Stomach (tissue), 9 donors: ENCODE measurements around the gene USP13. TPM values are rescaled to one million over a fixed set of nuclear protein-coding genes. Genes with fewer than 3 reads are reported as not detected.

ENCODE experiments used
- DNase-seq, 2 donors: peaks; one replicate each; pipeline versions ENCODE4 v3.0.0 to v3.0.0-alpha.2; 2013 to 2019
- H3K27ac ChIP-seq, 5 donors: fragments of 200-600 bp in 4 of 5; sonication (generic) in 4 of 5; one replicate each; pipeline ENCODE4 v1.5.1; 2013 to 2019; ENCODE audit warnings: mild to moderate bottlenecking in 1 of 5, moderate library complexity in 1 of 5
- H3K27me3 ChIP-seq, 3 donors: fragments of 200-600 bp; sonication (generic); one replicate each; pipeline ENCODE4 v1.5.1; 2017 to 2019; ENCODE audit warnings: mixed run types in 1 of 3
- H3K36me3 ChIP-seq, 4 donors: fragments of 200-600 bp; sonication (generic); 1 replicate in 3 of 4; 2 replicates in 1 of 4; pipeline ENCODE4 v1.5.1; 2016 to 2019
- H3K4me1 ChIP-seq, 4 donors: fragments of 200-600 bp; sonication (generic); one replicate each; pipeline ENCODE4 v1.5.1; 2016 to 2019
- H3K4me3 ChIP-seq, 4 donors: fragments of 200-600 bp; sonication (generic) in 3 of 4; one replicate each; pipeline ENCODE4 v1.5.1; 2016 to 2019; ENCODE audit warnings: mild to moderate bottlenecking in 1 of 4
- H3K9me3 ChIP-seq, 4 donors: fragments of 200-600 bp; sonication (generic); one replicate each; pipeline ENCODE4 v1.5.1; 2016 to 2019
- EP300 ChIP-seq: sonication (generic); formaldehyde crosslinking; IDR thresholded peaks from one replicate; pipeline ENCODE4 v1.6.1; 2017; ENCODE audit warnings: antibody characterized with exemption
- POLR2A ChIP-seq, 4 donors: fragments of 450-650 bp; IDR thresholded peaks; one replicate each; pipeline ENCODE4 v1.6.1; 2016; ENCODE audit warnings: antibody characterized with exemption in 4 of 4, control low read depth in 2 of 4, mild to moderate bottlenecking in 1 of 4, moderate library complexity in 1 of 4
- POLR2AphosphoS5 ChIP-seq, 3 donors: sonication (generic); formaldehyde crosslinking; IDR thresholded peaks; one replicate each; pipeline ENCODE4 v1.6.1; 2016; ENCODE audit warnings: antibody characterized with exemption in 3 of 3
- WGBS, 5 donors: extraction: QIAGEN DNeasy Blood & Tissue Kit in 3 of 5; methylation state at CpG; one replicate each; pipeline versions ENCODE4 v1.1.5 to v1.1.7; 2013 to 2018; 5-methylcytosine and 5-hydroxymethylcytosine counted together
- intact Hi-C: fragments of 100-400 bp; cut with DNase I; formaldehyde crosslinking; loops from one replicate; pipeline ENCODE4 v1.15.1; 2023; ENCODE audit warnings: low total_unique reads
- polyA plus RNA-seq, 3 donors: library from polyadenylated mRNA; stranded (reverse); fragments of 200-250 nt; gene quantifications; one replicate each; pipeline ENCODE4 v1.2.3, GENCODE V29; 2013
- total RNA-seq, 5 donors: library from RNA; depleted of rRNA; stranded (reverse); fragments of >200 nt; gene quantifications; one replicate each; pipeline versions ENCODE4 v1.1.0 to v1.2.3, GENCODE V29; 2014 to 2016
- TF ChIP-seq, protein P1 (sequence below), 7 experiments: fragments of 450-650 bp in 4 of 7; fragments of 200-600 bp in 3 of 7; sonication (generic) in 3 of 7; IDR thresholded peaks; one replicate each; pipeline ENCODE4 v1.5.1; 2016 to 2019; ENCODE audit warnings: antibody characterized with exemption in 7 of 7, control low read depth in 2 of 7, mild to moderate bottlenecking in 1 of 7
- donor health status: healthy with polysubstance abuse.
- donor health status: Bipolar disorder and iron deficiency.
- donor health status: healthy.

Gene USP13
- total and polyA plus RNA-seq, 8 donors, result 1.3 to 10.3 (median 3.8) TPM

GRCh38 chr3:179723617-179724016 lies 70.8 kb downstream of the USP13 start:
- intact Hi-C loops, result no loop called here
- no peak for DNase-seq
- no peak overlapping the region for H3K4me3 ChIP-seq
- TF ChIP-seq POLR2AphosphoS5 (IDR thresholded peaks at IDR 0.05) (no peak), EP300 (no peak)
- no peak overlapping the region for H3K27ac ChIP-seq
- peaks cover 8 to 18% (median 17%) of the 10 kb centered on the region in 4 donors for H3K36me3 ChIP-seq
- H3K27me3 ChIP-seq, result no peaks in the 10 kb centered on the region
- no peaks in the 10 kb centered on the region for H3K9me3 ChIP-seq
- H3K4me1 ChIP-seq, result no peaks in the 10 kb centered on the region

- no peak overlapping the region for H3K27ac ChIP-seq
- H3K4me1 ChIP-seq, result no peaks in the 10 kb centered on the region
- intact Hi-C loops, result no loop called here
- WGBS, 5 donors, result 87 to 96% (median 91%) methylated on average over 5 of the region's 5 CpGs
- no peaks in the 10 kb centered on the region for H3K9me3 ChIP-seq
- H3K36me3 ChIP-seq, result peaks cover 8 to 31% (median 25%) of the 10 kb centered on the region in 4 donors
- DNase-seq, result no peak
- H3K27me3 ChIP-seq, result no peaks in the 10 kb centered on the region
- TF ChIP-seq POLR2AphosphoS5 (IDR thresholded peaks at IDR 0.05), result no peak
- no peak for TF ChIP-seq POLR2A (IDR thresholded peaks at IDR 0.05)
- TF ChIP-seq, protein P1, sequence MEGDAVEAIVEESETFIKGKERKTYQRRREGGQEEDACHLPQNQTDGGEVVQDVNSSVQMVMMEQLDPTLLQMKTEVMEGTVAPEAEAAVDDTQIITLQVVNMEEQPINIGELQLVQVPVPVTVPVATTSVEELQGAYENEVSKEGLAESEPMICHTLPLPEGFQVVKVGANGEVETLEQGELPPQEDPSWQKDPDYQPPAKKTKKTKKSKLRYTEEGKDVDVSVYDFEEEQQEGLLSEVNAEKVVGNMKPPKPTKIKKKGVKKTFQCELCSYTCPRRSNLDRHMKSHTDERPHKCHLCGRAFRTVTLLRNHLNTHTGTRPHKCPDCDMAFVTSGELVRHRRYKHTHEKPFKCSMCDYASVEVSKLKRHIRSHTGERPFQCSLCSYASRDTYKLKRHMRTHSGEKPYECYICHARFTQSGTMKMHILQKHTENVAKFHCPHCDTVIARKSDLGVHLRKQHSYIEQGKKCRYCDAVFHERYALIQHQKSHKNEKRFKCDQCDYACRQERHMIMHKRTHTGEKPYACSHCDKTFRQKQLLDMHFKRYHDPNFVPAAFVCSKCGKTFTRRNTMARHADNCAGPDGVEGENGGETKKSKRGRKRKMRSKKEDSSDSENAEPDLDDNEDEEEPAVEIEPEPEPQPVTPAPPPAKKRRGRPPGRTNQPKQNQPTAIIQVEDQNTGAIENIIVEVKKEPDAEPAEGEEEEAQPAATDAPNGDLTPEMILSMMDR (IDR thresholded peaks at IDR 0.05), result no peak
- no peak for TF ChIP-seq EP300
- H3K4me3 ChIP-seq, result no peak overlapping the region
These were observed 73.3 kb downstream of the USP13 start for GRCh38 chr3:179726075-179726699.

- no peak overlapping the region for H3K27ac ChIP-seq
- intact Hi-C loops, result no loop called here
- DNase-seq, result no peak
- no peak for TF ChIP-seq EP300
- TF ChIP-seq, protein P1 (IDR thresholded peaks at IDR 0.05), result no peak
- no peak for TF ChIP-seq POLR2A (IDR thresholded peaks at IDR 0.05)
- TF ChIP-seq POLR2AphosphoS5 (IDR thresholded peaks at IDR 0.05), result no peak
- H3K9me3 ChIP-seq, result no peaks in the 10 kb centered on the region
- peaks cover 0 to 37% (median 30%) of the 10 kb centered on the region in 4 donors for H3K36me3 ChIP-seq
- H3K4me3 ChIP-seq, result no peak overlapping the region
- H3K4me1 ChIP-seq, result no peaks in the 10 kb centered on the region
- no peaks in the 10 kb centered on the region for H3K27me3 ChIP-seq
- WGBS, 5 donors, result 68 to 90% (median 88%) methylated on average over 3 of the region's 3 CpGs
These were observed 76.2 kb downstream of the USP13 start for GRCh38 chr3:179729086-179729485.

- H3K4me1 ChIP-seq, result no peaks in the 10 kb centered on the region
- 77 to 88% (median 80%) methylated on average over 2 of the region's 2 CpGs for WGBS, 5 donors
- no peak for DNase-seq
- H3K36me3 ChIP-seq, result peaks cover 0 to 37% (median 30%) of the 10 kb centered on the region in 4 donors
- intact Hi-C loops, result no loop called here
- H3K27ac ChIP-seq, result no peak overlapping the region
- no peak for TF ChIP-seq POLR2AphosphoS5 (IDR thresholded peaks at IDR 0.05)
- no peak for TF ChIP-seq EP300
- no peak for TF ChIP-seq POLR2A (IDR thresholded peaks at IDR 0.05)
- TF ChIP-seq, protein P1 (IDR thresholded peaks at IDR 0.05), result no peak
- no peaks in the 10 kb centered on the region for H3K27me3 ChIP-seq
- no peak overlapping the region for H3K4me3 ChIP-seq
- H3K9me3 ChIP-seq, result no peaks in the 10 kb centered on the region
These were observed 77.1 kb downstream of the USP13 start for GRCh38 chr3:179729981-179730380.

DNA sequence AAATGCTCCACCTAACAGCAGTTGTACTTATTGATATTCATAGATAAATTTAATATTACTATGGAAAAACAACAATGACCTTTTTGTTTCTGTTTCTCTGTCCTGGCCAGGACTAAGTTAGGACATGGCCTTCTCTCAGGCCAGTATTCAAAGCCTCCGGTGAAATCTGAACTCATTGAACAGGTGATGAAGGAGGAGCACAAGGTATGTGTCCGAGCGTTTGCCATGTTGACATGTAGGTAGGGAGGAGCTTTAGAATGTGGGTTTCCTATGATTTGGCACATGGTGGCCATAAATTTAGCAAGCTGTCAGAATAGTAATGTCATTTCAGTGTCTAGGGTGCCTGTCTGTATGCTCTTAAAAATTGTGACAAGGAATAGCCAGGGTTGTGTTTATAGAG lies 77.7 kb downstream of the USP13 start:
- Histone ChIP-seq H3K27me3 (no peaks in the 10 kb centered on the region), H3K27ac (no peak overlapping the region), H3K36me3 (peaks cover 0 to 37% (median 30%) of the 10 kb centered on the region in 4 donors), H3K9me3 (no peaks in the 10 kb centered on the region), H3K4me3 (no peak overlapping the region), H3K4me1 (no peaks in the 10 kb centered on the region)
- TF ChIP-seq, protein P1 (IDR thresholded peaks at IDR 0.05), result no peak
- no peak for TF ChIP-seq POLR2A (IDR thresholded peaks at IDR 0.05)
- TF ChIP-seq EP300, result no peak
- TF ChIP-seq POLR2AphosphoS5 (IDR thresholded peaks at IDR 0.05), result no peak
- 95 to 99% (median 97%) methylated on average over 3 of the region's 3 CpGs for WGBS, 5 donors
- no peak for DNase-seq
- intact Hi-C loops, result no loop called here
